Bronchial epithelial cell (primary cell): Measurements from ENCODE around the gene SLC35F5. TPM values are rescaled to one million over a fixed set of nuclear protein-coding genes. Genes with fewer than 3 reads are reported as not detected.
"Not testable (repeated sequence)": the region's sequence is repeated elsewhere in the genome, so short reads cannot be mapped to it uniquely, and the experiment has no call there.

Source experiments
- DNase-seq: peaks from one replicate; pipeline ENCODE4 v3.0.0-alpha.2; 2010; ENCODE audit warnings: low read depth
- FAIRE-seq: peaks from 2 replicates; lab custom pipeline; 2011; peaks lifted over from hg19 to GRCh38; lab: Jason Lieb, UNC
- H3K27me3 ChIP-seq: 2 replicates; pipeline ENCODE4 v1.5.1; 2011; ENCODE audit warnings: low read length; ENCODE audit not compliant: control insufficient read depth, insufficient read depth
- H3K36me3 ChIP-seq: 2 replicates; pipeline ENCODE4 v1.5.1; 2011; ENCODE audit warnings: low read length; ENCODE audit not compliant: control insufficient read depth, insufficient read depth
- H3K4me3 ChIP-seq: 2 replicates; pipeline ENCODE4 v1.5.1; 2011; ENCODE audit warnings: mild to moderate bottlenecking, low read depth, low read length, control low read depth
- total RNA-seq: library from RNA; depleted of rRNA; stranded (reverse); fragments of >200 nt; gene quantifications from 2 replicates; pipeline ENCODE4 v1.2.1, GENCODE V29; 2014
- TF ChIP-seq, protein P1 (sequence below): IDR thresholded peaks from 2 replicates; pipeline ENCODE4 v1.5.1; 2011; ENCODE audit warnings: mild to moderate bottlenecking, moderate library complexity, low read length, control low read depth, inconsistent platforms; ENCODE audit not compliant: insufficient read depth, severe bottlenecking

Gene SLC35F5
- total RNA-seq, 1 donor from 2014 or later, result 112 TPM

DNA sequence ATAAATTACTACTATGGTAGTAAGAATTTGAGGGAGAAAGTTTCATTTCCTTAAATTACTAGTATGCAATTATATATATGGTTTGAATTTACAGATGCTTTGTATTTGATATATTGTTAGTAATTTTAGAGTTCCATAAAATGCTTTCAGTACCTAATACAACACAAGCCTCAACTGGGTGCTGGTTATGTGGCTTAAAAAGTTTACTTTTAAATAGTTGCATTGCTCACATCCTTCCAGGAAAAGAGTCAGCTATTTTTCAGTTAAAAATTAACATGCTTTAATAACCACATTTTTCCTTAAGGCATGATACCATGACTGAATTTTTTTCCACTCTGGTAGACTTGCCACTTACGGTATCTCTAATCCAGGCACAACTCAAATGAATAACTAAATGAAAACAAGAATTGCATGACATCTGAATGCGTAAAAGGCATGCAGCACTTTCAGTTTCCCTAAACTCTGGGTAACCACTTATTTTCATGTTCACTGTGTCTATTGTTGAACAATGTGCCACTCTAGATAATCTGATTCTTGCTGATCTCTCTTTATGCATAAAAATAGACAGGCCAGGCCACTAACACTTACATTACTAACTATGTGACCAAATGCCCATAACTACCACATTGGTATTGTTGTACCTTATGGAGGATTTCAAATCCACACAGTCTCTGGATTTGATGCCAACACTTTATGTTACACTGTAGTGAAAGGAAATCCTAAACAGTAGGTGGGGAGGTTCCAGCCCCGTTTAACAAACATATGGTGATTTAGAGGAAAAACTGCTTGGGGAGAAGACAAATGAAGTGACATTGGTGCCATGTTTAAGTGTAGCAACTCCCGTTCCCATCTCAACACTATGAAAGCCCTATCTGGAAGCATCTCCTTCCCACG lies 35.5 kb upstream of the SLC35F5 start:
- DNase-seq, result peak; percentile 53
- FAIRE-seq, result no peak
- no peak overlapping the region for H3K4me3 ChIP-seq
- TF ChIP-seq, protein P1, sequence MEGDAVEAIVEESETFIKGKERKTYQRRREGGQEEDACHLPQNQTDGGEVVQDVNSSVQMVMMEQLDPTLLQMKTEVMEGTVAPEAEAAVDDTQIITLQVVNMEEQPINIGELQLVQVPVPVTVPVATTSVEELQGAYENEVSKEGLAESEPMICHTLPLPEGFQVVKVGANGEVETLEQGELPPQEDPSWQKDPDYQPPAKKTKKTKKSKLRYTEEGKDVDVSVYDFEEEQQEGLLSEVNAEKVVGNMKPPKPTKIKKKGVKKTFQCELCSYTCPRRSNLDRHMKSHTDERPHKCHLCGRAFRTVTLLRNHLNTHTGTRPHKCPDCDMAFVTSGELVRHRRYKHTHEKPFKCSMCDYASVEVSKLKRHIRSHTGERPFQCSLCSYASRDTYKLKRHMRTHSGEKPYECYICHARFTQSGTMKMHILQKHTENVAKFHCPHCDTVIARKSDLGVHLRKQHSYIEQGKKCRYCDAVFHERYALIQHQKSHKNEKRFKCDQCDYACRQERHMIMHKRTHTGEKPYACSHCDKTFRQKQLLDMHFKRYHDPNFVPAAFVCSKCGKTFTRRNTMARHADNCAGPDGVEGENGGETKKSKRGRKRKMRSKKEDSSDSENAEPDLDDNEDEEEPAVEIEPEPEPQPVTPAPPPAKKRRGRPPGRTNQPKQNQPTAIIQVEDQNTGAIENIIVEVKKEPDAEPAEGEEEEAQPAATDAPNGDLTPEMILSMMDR, result no peak
- no peaks in the 10 kb centered on the region for H3K27me3 ChIP-seq
- H3K36me3 ChIP-seq, result no peaks in the 10 kb centered on the region

DNA sequence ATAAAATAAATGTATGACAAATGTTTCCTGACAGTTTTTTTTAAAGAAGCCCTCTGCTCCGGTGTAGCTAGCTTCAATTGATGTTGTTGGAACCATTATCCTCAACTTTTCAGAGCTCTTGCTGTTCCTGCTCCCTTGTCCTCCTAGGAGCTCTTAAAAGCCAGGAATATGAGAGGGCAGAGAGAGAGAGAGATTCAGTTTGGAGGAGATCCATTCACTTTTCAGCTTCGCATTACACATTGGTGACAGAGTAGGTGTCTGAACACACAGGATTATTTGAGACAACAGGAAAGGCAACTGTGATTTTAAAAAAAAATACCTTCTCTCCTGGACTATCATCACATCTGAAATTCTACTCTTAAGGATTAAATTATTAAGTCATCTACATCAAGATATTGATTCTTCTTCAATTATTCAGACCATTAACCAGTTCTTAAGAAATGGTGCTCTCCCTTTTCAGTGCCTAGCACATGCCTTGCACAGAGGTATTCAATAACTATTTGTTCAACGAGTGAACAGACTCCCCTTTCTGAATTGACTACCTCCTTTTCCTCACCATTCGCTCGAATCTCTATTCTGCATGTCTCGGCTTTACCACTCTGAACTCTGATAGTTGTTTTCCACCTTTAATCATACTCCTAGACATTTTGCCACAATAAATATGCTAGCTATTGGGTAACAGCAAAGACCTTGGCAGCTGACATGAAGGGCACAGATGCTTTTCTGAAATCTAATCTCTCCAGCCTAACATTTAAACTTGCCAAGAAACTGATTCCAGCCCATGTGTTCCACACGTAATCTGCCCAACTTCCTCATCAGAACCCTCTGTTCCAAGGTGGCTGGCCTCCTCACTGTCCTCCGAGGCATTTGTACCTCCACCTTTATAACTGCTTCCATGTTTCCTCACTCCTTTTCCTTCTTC lies 28.6 kb upstream of the SLC35F5 start:
- no peak for FAIRE-seq
- TF ChIP-seq, protein P1, result no peak
- no peak for DNase-seq
- Histone ChIP-seq H3K27me3 (no peaks in the 10 kb centered on the region), H3K36me3 (no peaks in the 10 kb centered on the region), H3K4me3 (no peak overlapping the region)

DNA sequence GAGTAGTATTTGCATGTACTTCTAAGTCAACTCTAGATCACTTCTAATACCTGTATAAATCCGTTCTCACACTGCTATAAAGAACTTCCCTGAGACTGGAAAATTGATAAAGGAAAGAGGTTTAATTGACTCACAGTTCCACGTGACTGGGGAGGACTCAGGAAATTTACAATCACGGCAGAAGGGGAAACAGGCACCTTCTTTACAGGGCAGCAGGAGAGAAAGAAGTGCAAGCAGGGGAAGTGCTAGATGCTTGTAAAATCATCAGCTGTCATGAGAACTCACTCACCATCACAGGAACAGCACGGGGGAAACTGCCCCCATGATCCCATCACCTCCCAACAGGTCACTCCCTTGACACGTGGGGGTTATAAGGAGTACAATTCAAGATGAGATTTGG lies 24.0 kb upstream of the SLC35F5 start:
- FAIRE-seq, result no peak
- Histone ChIP-seq H3K36me3 (no peaks in the 10 kb centered on the region), H3K4me3 (no peak overlapping the region), H3K27me3 (no peaks in the 10 kb centered on the region)
- DNase-seq, result no peak
- TF ChIP-seq, protein P1, result no peak

DNA sequence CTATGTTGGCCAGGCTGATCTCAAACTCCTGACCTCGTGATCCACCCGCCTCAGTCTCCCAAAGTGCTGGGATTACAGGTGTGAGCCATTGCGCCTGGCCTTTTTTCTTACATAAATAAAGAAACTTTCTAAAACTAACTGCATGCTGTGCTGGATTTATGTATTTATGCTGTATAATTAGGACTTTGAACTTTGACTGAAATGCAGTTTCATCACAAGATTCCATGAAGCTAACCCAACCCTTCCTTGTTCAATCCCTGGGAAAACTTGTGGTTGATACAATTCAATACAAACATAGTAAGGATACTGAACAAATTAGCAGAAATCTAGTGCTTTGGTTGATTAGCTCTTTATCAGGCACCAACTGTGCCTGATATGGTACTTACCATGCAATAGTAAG lies 20.9 kb upstream of the SLC35F5 start:
- Histone ChIP-seq H3K36me3 (no peaks in the 10 kb centered on the region), H3K4me3 (no peak overlapping the region), H3K27me3 (no peaks in the 10 kb centered on the region)
- DNase-seq (no peak), FAIRE-seq (no peak)
- TF ChIP-seq, protein P1, result no peak

DNA sequence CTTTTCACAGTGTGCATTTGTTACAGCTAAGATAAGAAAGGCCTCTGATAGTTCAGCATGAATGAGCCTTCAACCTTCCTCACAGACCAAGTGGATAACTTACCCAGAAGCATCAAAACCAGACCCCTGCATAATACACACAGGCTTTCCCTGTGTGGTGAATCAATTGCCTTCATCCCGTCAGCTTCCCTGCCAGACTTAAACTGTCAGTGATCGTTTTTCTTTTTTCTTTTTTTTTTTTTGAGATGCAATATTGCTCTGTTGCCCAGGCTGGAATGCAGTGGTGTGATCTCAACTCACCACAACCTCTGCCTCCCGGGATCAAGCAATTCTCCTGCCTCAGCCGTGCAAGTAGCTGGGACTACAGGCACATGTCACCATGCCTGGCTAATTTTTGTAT lies 20.5 kb upstream of the SLC35F5 start:
- TF ChIP-seq, protein P1, result no peak
- FAIRE-seq, result no peak
- DNase-seq, result no peak
- Histone ChIP-seq H3K4me3 (no peak overlapping the region), H3K36me3 (no peaks in the 10 kb centered on the region), H3K27me3 (no peaks in the 10 kb centered on the region)

DNA sequence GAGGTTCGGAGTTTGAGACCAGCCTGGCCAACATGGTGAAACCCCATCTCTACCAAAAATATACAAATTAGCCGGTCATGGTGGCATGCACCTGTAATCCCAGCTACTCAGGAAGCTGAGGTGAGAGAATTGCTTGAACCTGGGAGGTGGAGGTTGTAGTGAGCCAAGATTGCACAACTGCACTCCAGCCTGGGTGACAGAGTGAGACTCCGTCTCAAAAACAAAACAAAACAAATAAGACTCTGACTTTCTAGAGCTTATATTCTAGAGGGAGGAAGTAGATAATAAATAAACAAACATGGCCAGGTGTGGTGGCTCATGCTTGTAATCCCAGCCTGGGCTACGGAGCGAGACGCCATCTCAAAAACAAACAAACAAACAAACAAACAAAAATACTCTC lies 18.2 kb upstream of the SLC35F5 start:
- not testable (repeated sequence) for H3K4me3 ChIP-seq, DNase-seq, H3K27me3 ChIP-seq, FAIRE-seq, H3K36me3 ChIP-seq
